ENCODE measurements around the gene MSH2.
"Not testable (repeated sequence)": the region's sequence is repeated elsewhere in the genome, so short reads cannot be mapped to it uniquely, and the experiment has no call there.

The MSH2 gene

GRCh38 chr2:47357483-47357882 is 45.5 kb upstream of the MSH2 start:
- H3K9me2 ChIP-seq (replicated peaks; ENCODE audit: insufficient read depth, low read length) = no peaks in the 10 kb centered on the region
- H3K27ac ChIP-seq (ENCODE audit: low read length) = no peak overlapping the region
- H3K4me1 ChIP-seq (ENCODE audit: low read length) = no peaks in the 10 kb centered on the region
- H3K9me3 ChIP-seq (replicated peaks; ENCODE audit: insufficient read depth, low read length) = no peaks in the 10 kb centered on the region
- no peak overlapping the region for H3K4me2 ChIP-seq (ENCODE audit: low read depth, low read length)
- H2AFZ ChIP-seq (ENCODE audit: low read length) = no peak overlapping the region
- H4K20me1 ChIP-seq (ENCODE audit: insufficient read depth, low read length) = no peaks in the 10 kb centered on the region
- no peak overlapping the region for H3K9ac ChIP-seq (ENCODE audit: low read length)
- H3K36me3 ChIP-seq (replicated peaks; ENCODE audit: insufficient read depth, low read length) = no peaks in the 10 kb centered on the region
- no peak overlapping the region for H3K4me3 ChIP-seq (ENCODE audit: low read length)
- no peak for DNase-seq
- no peaks in the 10 kb centered on the region for H3F3A ChIP-seq (ENCODE audit: insufficient read depth, low read length)
- TF ChIP-seq CTCF (IDR thresholded peaks at IDR 0.05; ENCODE audit: low read length) (no peak), EZH2phosphoT487 (IDR thresholded peaks at IDR 0.05; ENCODE audit: low read length) (no peak), EZH2 (optimal IDR thresholded peaks at IDR 0.05; ENCODE audit: low read depth, low read length) (no peak)
- H3K27me3 ChIP-seq (replicated peaks; ENCODE audit: insufficient read depth, low read length) = no peaks in the 10 kb centered on the region
- H3K79me2 ChIP-seq (ENCODE audit: low read length) = no peaks in the 10 kb centered on the region

- H3K79me2 ChIP-seq (ENCODE audit: low read length) = no peaks in the 10 kb centered on the region
- no peak overlapping the region for H3K4me2 ChIP-seq (ENCODE audit: low read depth, low read length)
- H4K20me1 ChIP-seq (ENCODE audit: insufficient read depth, low read length) = no peaks in the 10 kb centered on the region
- H3K9me3 ChIP-seq (replicated peaks; ENCODE audit: insufficient read depth, low read length) = no peaks in the 10 kb centered on the region
- no peak for DNase-seq
- H3K36me3 ChIP-seq (replicated peaks; ENCODE audit: insufficient read depth, low read length) = no peaks in the 10 kb centered on the region
- no peaks in the 10 kb centered on the region for H3K9me2 ChIP-seq (replicated peaks; ENCODE audit: insufficient read depth, low read length)
- H3K27me3 ChIP-seq (replicated peaks; ENCODE audit: insufficient read depth, low read length) = no peaks in the 10 kb centered on the region
- no peak overlapping the region for H3K4me3 ChIP-seq (ENCODE audit: low read length)
- H3F3A ChIP-seq (ENCODE audit: insufficient read depth, low read length) = no peaks in the 10 kb centered on the region
- H3K27ac ChIP-seq (ENCODE audit: low read length) = no peak overlapping the region
- H3K9ac ChIP-seq (ENCODE audit: low read length) = no peak overlapping the region
- no peaks in the 10 kb centered on the region for H3K4me1 ChIP-seq (ENCODE audit: low read length)
- TF ChIP-seq EZH2phosphoT487 (IDR thresholded peaks at IDR 0.05; ENCODE audit: low read length) = no peak
- no peak overlapping the region for H2AFZ ChIP-seq (ENCODE audit: low read length)
Measured at GRCh38 chr2:47359375-47359868, 43.5 kb upstream of the MSH2 start.

GRCh38 chr2:47360283-47360682 is 42.7 kb upstream of the MSH2 start:
- Histone ChIP-seq H3K4me3 (ENCODE audit: low read length) (no peak overlapping the region), H3K4me1 (ENCODE audit: low read length) (no peaks in the 10 kb centered on the region), H3K9me2 (replicated peaks; ENCODE audit: insufficient read depth, low read length) (no peaks in the 10 kb centered on the region), H3K79me2 (ENCODE audit: low read length) (no peaks in the 10 kb centered on the region), H3F3A (ENCODE audit: insufficient read depth, low read length) (no peaks in the 10 kb centered on the region), H3K36me3 (replicated peaks; ENCODE audit: insufficient read depth, low read length) (no peaks in the 10 kb centered on the region), H3K9ac (ENCODE audit: low read length) (no peak overlapping the region), H3K27ac (ENCODE audit: low read length) (no peak overlapping the region), H3K27me3 (replicated peaks; ENCODE audit: insufficient read depth, low read length) (no peaks in the 10 kb centered on the region), H4K20me1 (ENCODE audit: insufficient read depth, low read length) (no peaks in the 10 kb centered on the region), H3K9me3 (replicated peaks; ENCODE audit: insufficient read depth, low read length) (no peaks in the 10 kb centered on the region), H3K4me2 (ENCODE audit: low read depth, low read length) (no peak overlapping the region), H2AFZ (ENCODE audit: low read length) (no peak overlapping the region)
- TF ChIP-seq EZH2phosphoT487 (IDR thresholded peaks at IDR 0.05; ENCODE audit: low read length) = no peak
- TF ChIP-seq EZH2 (optimal IDR thresholded peaks at IDR 0.05; ENCODE audit: low read depth, low read length) = no peak
- TF ChIP-seq CTCF (IDR thresholded peaks at IDR 0.05; ENCODE audit: low read length) = no peak
- DNase-seq = no peak

- H3K4me2 ChIP-seq (ENCODE audit: low read depth, low read length) = no peak overlapping the region
Measured at GRCh38 chr2:47360927-47361326, 42.0 kb upstream of the MSH2 start.

GRCh38 chr2:47361505-47362229 is 41.3 kb upstream of the MSH2 start:
- not testable (repeated sequence) for H3K79me2 ChIP-seq (ENCODE audit: low read length); H3K4me3 ChIP-seq (ENCODE audit: low read length); H3K27ac ChIP-seq (ENCODE audit: low read length); H3K36me3 ChIP-seq (replicated peaks; ENCODE audit: insufficient read depth, low read length); DNase-seq; H4K20me1 ChIP-seq (ENCODE audit: insufficient read depth, low read length); H2AFZ ChIP-seq (ENCODE audit: low read length); H3K9me2 ChIP-seq (replicated peaks; ENCODE audit: insufficient read depth, low read length); H3F3A ChIP-seq (ENCODE audit: insufficient read depth, low read length); H3K9ac ChIP-seq (ENCODE audit: low read length); H3K4me1 ChIP-seq (ENCODE audit: low read length); H3K9me3 ChIP-seq (replicated peaks; ENCODE audit: insufficient read depth, low read length); H3K4me2 ChIP-seq (ENCODE audit: low read depth, low read length); H3K27me3 ChIP-seq (replicated peaks; ENCODE audit: insufficient read depth, low read length)

More at GRCh38 chr2:47360927-47361326, 42.0 kb upstream of the MSH2 start:
- DNase-seq = no peak
- Histone ChIP-seq H3K9me2 (replicated peaks; ENCODE audit: insufficient read depth, low read length) (no peaks in the 10 kb centered on the region), H3K4me3 (ENCODE audit: low read length) (no peak overlapping the region), H3K79me2 (ENCODE audit: low read length) (no peaks in the 10 kb centered on the region), H3K4me1 (ENCODE audit: low read length) (no peaks in the 10 kb centered on the region), H3K9me3 (replicated peaks; ENCODE audit: insufficient read depth, low read length) (no peaks in the 10 kb centered on the region), H3F3A (ENCODE audit: insufficient read depth, low read length) (no peaks in the 10 kb centered on the region), H3K27ac (ENCODE audit: low read length) (no peak overlapping the region), H3K36me3 (replicated peaks; ENCODE audit: insufficient read depth, low read length) (no peaks in the 10 kb centered on the region), H2AFZ (ENCODE audit: low read length) (no peak overlapping the region), H4K20me1 (ENCODE audit: insufficient read depth, low read length) (no peaks in the 10 kb centered on the region), H3K9ac (ENCODE audit: low read length) (no peak overlapping the region), H3K27me3 (replicated peaks; ENCODE audit: insufficient read depth, low read length) (no peaks in the 10 kb centered on the region)
- TF ChIP-seq EZH2 (optimal IDR thresholded peaks at IDR 0.05; ENCODE audit: low read depth, low read length) (no peak), EZH2phosphoT487 (IDR thresholded peaks at IDR 0.05; ENCODE audit: low read length) (no peak), CTCF (IDR thresholded peaks at IDR 0.05; ENCODE audit: low read length) (no peak)

All from MM.1S (cell line).